Renal cortex interstitium (tissue), 11 donors: ENCODE data around the gene TPM2. TPM values are rescaled to one million over a fixed set of nuclear protein-coding genes. Genes with fewer than 3 reads are reported as not detected.

Experiments used
- DNase-seq, 11 donors: peaks; one replicate each; pipeline ENCODE4 v3.0.0-alpha.2; 2013; ENCODE audit warnings: low read depth in 9 of 11, low spot score in 4 of 11; ENCODE audit errors: extremely low read depth in 1 of 11
- polyA plus RNA-seq, 3 donors: library from polyadenylated mRNA; unstranded; fragments of 120-200 nt; gene quantifications; one replicate each; pipeline ENCODE4 v1.2.1, GENCODE V29; 2013; ENCODE audit not compliant: insufficient read length in 3 of 3

The TPM2 gene
- polyA plus RNA-seq, 3 donors = 149 to 194 (median 156) TPM

DNA sequence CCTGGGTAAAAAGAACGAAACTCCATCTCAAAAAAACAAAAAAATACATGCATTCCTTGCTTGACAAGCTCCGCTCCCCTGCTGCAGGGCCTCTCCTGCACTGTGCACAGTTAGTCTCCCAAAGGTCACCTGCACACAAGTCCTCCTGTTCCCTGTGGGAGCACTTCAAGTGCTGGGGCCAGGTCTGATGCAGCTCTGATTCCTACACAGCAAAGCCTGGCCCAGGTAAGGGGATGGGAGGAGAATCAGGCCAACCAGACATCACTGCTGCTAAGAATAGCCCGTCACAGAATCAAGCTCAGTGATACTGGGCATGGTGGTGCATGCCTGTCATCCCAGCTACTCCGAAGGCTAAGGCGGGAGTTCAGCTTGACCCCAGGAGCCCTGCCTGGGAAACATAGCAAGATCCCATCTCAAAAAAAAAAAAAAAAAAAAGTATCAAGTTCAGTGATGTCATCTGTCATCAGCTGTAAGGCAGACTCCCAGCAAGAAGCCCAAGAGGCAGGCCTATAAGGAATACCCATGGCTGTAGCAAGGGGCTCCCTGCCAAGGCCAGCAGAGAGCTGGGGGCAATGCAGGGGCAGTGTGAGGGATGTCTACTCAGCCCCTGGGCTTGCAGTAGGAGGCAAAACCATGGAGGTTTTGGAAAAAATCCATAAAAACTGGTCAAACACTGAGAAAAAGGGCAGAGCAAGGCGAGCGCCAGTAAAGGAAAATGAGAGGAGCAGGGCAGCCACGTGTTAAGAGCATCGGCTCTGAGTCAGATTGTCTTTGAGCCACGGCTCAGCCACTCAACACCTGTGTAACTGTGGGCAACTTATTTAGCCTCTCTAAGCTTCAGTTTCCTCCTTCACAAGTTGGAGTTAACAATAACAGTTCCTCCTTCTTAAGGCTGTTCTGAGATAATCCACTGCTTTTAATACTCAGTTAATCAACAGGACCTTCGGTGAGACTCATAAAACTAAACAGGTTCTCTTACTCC, 3.2 kb downstream of the TPM2 start:
- no peak for DNase-seq

DNA sequence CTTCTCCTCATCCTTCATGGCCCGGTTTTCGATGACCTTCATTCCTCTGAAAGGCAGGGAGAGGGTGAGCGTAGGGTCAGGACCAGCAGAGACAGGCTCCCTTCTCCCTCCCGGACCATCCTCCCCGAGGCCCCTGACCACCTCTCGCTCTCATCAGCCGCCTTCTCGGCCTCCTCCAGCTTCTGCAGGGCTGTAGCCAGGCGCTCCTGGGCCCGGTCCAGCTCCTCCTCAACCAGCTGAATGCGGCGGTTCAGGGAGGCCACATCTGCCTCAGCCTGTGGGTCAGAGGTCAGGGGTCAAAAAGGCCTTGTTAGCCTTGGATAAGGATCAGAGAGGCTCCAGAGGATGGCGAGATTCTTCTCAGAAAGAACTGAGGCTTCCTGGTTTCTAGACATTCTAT, 4.2 kb downstream of the TPM2 start:
- no peak for DNase-seq

DNA sequence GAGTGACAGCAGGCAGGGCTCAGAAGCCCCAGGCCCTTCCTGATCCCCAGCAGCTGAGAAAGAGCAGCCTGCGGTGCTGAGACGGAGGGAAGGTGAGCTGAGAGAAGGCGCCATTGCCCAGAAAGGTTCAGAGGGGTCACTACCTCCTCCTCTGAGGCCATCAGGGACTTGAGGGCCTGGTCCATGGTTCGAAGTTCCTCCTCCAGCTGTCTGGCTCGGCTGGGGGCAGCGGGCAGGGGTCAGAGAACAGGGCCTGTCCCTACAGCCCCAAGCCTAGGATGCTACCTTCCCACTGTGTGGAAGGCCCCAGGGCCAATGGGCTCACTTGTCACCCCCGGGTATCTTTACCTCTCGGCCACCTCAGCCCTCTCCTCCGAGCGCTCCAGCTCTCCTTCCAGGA, 4.8 kb downstream of the TPM2 start:
- no peak for DNase-seq

DNA sequence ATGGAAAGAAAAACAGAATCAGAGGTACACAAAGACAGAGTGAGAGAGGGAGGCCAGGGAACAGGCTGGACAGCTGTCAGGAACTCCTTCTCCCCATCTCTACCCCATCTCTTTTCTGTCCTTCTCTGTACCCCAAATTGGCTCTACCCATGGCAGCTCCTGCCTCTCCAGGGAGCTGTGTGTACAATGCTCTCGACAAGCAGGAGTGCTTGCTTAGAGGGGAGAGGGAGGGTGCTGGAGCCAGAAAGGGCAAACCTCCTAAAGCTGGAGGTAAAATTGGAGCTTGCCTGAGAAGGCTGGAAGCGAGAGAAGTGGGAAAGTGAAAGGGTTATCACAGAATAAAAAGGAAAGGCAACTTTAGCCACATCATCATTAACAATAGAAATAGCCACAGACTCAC, 6.4 kb downstream of the TPM2 start:
- no peak for DNase-seq

DNA sequence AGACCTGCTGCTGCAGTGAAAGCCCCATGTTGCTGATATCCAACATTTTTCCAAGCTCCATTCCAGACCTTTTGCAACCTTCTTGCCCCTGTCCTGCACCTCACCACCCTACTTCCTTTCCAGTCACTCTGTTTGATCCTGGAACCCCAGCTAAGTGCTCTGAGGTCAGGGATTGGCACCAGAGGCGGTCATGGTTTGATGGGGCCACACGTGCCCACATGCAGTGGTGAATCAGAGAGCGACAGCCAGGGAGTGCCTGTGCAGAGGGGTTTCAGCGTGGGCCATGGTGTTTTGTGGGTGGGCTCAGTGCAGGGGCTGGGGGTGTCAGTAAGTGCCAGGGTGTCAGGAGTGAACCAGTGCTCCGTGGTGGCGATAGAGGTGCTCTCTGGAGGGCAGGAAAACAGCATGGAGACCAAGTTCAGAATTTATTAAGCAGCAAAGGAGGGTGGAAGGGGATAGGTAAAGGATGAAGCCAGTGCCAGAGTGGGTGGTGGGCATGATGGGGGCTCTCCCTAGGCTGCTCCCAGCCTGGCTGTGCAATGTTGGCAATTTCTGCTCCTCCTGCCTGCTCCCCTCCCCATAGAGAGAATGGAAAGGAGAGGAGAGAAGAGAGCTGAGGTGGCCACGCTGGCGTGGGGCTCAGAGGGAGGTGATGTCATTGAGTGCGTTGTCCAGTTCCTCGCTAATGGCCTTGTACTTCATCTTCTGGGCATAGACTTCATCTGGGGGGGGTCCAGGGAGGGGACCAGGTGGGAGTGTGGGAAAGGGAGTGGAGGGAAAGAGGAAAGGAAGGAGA, 7.0 kb downstream of the TPM2 start:
- DNase-seq = no peak

DNA sequence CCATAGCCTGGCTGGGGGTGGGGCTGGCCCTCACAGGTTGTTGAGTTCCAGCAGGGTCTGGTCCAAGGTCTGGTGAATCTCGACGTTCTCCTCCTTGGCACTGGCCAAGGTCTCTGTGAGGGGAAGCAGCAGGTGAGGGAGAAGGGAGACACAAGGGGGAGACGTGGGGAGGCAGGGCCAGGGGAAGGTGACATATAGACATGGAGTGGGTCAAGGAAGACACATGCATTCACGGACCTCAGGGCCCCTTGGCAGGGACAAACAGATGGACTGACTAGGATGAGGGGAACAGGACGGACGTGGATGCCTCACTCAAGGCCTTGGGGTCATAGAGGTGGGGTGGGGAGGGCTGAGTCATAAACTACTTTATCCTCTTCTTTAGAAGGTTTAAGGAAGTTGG, 7.7 kb downstream of the TPM2 start:
- DNase-seq = no peak

DNA sequence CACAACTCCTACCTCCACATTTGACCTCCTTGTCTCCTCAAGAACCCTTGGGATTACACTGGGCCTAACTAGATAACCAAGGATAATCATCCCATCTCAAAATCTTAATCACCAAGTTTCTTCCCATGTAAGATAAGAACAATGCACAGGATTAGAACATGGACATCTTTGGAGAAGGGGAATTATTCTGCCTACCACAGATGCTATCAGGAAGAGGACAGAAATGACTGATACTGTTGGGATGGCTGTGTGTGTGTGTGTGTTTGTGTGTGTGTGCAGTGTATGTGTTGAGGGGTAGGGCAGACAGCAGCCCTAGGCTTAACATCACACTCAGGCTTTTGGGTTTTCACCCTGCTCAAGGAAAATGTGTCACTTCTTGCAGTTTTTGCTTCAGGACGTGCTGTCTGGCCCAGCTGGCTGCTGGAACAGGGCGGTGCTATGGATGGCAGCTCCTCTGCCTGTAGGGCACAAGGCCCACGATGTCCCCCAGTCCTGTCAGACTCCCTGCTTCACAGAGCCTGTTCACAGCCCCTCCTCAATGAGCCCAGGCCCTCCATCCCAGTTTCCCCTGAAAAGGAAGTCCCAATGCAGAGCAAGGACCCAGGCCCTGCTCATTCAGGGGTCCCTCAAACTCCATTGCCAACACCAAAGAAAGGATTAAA, 8.3 kb downstream of the TPM2 start:
- DNase-seq = no peak

DNA sequence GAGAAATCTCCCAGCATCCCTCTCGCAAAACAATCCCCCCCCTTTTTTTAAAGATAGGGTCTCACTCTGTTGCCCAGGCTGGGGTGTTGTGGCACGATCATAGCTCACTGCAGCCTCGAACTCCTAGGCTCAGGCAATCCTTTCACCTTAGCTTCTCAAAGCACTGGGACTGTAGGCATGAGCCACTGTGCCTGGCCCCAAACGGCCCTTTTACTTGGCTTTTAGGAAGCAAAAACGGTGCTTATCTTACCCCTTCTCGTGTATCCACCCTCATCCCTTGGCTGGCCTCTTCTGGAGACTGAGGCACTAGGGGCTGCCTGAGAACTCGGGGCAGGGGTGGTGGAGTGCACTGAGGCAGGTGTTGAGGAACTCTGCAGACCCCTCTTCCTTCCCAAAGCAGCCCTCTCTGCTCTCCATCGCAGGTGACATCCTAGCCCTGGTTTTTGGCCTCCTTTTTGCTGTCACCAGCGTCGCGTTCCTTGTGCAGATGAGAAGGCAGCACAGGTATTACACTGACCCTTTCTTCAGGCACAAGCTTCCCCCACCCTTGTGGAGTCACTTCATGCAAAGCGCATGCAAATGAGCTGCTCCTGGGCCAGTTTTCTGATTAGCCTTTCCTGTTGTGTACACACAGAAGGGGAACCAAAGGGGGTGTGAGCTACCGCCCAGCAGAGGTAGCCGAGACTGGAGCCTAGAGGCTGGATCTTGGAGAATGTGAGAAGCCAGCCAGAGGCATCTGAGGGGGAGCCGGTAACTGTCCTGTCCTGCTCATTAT, 9.2 kb downstream of the TPM2 start:
- no peak for DNase-seq

DNA sequence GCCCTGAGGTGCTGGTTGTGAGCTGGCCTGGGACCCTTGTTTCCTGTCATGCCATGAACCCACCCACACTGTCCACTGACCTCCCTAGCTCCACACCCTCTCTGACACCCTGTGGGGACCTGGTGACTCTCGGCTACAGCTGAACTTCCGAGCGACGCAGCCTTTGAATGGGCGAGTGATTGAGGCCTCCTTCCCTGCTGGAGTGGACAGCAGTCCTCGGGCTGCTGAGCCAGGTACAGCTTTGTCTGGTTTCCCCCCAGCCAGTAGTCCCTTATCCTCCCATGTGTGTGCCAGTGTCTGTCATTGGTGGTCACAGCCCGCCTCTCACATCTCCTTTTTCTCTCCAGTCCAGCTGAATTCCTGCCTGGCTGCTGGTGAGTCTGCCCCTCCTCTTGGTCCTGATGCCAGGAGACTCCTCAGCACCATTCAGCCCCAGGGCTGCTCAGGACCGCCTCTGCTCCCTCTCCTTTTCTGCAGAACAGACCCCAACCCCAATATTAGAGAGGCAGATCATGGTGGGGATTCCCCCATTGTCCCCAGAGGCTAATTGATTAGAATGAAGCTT, 9.9 kb downstream of the TPM2 start:
- no peak for DNase-seq

DNA sequence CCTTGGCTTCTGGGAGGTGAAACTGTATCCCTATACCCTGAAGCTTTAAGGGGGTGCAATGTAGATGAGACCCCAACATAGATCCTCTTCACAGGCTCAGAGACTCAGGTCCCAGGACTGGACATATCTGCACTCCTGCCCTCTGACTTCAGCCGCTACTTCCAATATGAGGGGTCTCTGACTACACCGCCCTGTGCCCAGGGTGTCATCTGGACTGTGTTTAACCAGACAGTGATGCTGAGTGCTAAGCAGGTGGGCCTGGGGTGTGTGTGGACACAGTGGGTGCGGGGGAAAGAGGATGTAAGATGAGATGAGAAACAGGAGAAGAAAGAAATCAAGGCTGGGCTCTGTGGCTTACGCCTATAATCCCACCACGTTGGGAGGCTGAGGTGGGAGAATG, 10.6 kb downstream of the TPM2 start:
- no peak for DNase-seq

DNA sequence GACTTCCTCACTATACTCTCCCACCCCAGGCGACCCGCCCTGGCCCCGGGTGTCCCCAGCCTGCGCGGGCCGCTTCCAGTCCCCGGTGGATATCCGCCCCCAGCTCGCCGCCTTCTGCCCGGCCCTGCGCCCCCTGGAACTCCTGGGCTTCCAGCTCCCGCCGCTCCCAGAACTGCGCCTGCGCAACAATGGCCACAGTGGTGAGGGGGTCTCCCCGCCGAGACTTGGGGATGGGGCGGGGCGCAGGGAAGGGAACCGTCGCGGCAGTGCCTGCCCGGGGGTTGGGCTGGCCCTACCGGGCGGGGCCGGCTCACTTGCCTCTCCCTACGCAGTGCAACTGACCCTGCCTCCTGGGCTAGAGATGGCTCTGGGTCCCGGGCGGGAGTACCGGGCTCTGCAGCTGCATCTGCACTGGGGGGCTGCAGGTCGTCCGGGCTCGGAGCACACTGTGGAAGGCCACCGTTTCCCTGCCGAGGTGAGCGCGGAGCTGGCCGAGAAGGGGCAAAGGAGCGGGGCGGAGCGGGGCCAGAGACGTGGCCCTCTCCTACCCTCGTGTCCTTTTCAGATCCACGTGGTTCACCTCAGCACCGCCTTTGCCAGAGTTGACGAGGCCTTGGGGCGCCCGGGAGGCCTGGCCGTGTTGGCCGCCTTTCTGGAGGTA, 13.9 kb downstream of the TPM2 start:
- peak in 8 of 11 donors; percentile 35 to 77 (median 74) for DNase-seq

DNA sequence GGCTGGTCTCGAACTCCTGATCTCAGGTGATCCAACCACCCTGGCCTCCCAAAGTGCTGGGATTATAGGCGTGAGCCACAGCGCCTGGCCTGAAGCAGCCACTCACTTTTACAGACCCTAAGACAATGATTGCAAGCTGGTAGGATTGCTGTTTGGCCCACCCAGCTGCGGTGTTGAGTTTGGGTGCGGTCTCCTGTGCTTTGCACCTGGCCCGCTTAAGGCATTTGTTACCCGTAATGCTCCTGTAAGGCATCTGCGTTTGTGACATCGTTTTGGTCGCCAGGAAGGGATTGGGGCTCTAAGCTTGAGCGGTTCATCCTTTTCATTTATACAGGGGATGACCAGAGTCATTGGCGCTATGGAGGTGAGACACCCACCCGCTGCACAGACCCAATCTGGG, 14.5 kb downstream of the TPM2 start:
- no peak for DNase-seq

DNA sequence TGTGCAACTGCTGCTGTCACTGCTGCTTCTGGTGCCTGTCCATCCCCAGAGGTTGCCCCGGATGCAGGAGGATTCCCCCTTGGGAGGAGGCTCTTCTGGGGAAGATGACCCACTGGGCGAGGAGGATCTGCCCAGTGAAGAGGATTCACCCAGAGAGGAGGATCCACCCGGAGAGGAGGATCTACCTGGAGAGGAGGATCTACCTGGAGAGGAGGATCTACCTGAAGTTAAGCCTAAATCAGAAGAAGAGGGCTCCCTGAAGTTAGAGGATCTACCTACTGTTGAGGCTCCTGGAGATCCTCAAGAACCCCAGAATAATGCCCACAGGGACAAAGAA, 15.7 kb downstream of the TPM2 start:
- DNase-seq = no peak

DNA sequence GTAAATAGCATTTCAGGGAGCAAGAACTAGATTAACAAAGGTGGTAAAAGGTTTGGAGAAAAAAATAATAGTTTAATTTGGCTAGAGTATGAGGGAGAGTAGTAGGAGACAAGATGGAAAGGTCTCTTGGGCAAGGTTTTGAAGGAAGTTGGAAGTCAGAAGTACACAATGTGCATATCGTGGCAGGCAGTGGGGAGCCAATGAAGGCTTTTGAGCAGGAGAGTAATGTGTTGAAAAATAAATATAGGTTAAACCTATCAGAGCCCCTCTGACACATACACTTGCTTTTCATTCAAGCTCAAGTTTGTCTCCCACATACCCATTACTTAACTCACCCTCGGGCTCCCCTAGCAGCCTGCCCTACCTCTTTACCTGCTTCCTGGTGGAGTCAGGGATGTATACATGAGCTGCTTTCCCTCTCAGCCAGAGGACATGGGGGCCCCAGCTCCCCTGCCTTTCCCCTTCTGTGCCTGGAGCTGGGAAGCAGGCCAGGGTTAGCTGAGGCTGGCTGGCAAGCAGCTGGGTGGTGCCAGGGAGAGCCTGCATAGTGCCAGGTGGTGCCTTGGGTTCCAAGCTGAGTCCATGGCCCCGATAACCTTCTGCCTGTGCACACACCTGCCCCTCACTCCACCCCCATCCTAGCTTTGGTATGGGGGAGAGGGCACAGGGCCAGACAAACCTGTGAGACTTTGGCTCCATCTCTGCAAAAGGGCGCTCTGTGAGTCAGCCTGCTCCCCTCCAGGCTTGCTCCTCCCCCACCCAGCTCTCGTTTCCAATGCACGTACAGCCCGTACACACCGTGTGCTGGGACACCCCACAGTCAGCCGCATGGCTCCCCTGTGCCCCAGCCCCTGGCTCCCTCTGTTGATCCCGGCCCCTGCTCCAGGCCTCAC, 16.3 kb downstream of the TPM2 start, which contains the start of gene CA9:
Gene CA9, plus strand, starts transcription at position 797 of the 893 bp plus-strand sequence. Its CDS starts 32 bp downstream, at position 829.
- DNase-seq = no peak

DNA sequence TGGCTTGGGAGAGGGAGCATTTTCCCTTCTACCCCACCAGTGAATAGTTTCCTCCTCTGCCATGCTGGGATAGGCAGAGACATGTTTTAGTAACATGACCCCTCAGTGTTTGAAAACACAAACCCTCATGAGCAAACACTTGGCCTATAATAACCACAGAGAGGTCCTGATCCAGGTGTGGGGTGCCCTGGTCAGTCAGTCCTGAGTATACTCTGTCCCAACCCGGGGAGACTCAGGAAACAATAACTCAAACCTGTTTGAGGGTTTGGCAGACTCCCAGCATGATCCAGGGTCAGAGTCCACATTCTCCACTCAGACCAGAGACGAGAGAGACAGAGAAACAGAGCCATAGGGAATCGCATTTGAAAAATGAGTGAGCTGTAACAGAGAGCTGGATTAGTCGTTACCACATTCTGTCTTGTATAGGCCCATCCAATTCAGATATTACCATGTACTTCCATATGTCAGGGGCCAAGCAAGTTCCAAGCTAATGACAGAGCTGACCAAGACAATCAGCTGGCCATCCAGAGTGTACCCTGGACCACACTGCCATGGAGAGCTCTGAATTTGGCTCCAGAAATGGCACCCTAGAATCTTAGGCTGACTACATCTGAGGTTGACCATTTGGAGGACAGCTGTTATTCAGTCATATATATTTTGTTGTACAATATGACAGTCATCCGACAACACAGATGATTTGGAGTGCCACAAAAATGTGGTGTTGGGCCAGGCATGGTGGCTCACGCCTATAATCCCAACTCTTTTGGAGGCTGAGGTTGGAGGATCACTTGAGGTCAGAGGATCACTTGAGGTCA, 20.2 kb downstream of the TPM2 start:
- DNase-seq = no peak

DNA sequence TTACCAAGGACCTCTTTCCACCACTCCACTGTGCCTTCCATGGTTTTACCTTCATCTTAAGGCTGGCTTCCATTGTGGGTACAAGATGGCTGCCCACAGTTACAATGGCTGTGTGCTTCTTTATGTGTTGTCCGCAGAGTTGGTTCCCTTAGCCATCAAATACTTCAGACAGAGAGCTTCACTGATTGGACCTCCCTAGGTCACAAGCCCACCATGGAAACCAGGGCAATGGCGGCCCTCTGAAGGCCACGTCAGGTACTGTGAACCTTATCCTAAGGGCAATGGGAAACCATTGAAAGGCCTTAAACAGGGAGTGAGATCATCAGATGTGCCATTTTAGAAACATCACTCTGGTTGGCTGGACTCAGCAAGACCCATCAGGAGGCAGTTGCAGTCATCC, 21.8 kb downstream of the TPM2 start:
- DNase-seq = no peak
